ENCODE data around the gene PRR23A.

GRCh38 chr3:139006051-139006716 lies at the start of gene PRR23A:
- TF ChIP-seq CTCF (IDR thresholded peaks at IDR 0.05) (no peak), POLR2A (IDR thresholded peaks at IDR 0.05) (no peak)
